ENCODE data around the gene PRSS57. TPM values are rescaled to one million over a fixed set of nuclear protein-coding genes. Genes with fewer than 3 reads are reported as not detected.

Gene PRSS57
- total and polyA plus RNA-seq, 2 donors (not counting 1 experiment from before 2014, with no cell fraction given), result not detected

GRCh38 chr19:678791-679388 is 16.4 kb downstream of the PRSS57 start:
- Histone ChIP-seq H3K4me1 (ENCODE audit: control insufficient read depth in 2 of 2, insufficient read depth in 2 of 2, low read length in 2 of 2) (peaks cover 13 to 26% of the 10 kb centered on the region in 2 donors), H3K27me3 (replicated peaks in 1 of 4; ENCODE audit: control extremely low read depth in 1 of 4, control insufficient read depth in 3 of 4, insufficient read depth in 4 of 4, low read length in 3 of 4) (peaks cover 0 to 36% (median 11%) of the 10 kb centered on the region in 4 experiments), H3K9ac (ENCODE audit: low read length) (no peak overlapping the region), H3K36me3 (replicated peaks in 1 of 2; ENCODE audit: control extremely low read depth in 1 of 2, control insufficient read depth in 1 of 2, extremely low read depth in 1 of 2, insufficient read depth in 2 of 2, low read length in 1 of 2) (no peaks in the 10 kb centered on the region), H3K4me3 (ENCODE audit: control extremely low read depth in 1 of 5, extremely low read depth in 1 of 5, insufficient read depth in 1 of 5, low read depth in 2 of 5, low read length in 4 of 5) (peak overlapping the region in 1 of 5 experiments; percentile 45), H3K27ac (ENCODE audit: low read length in 2 of 2) (no peak overlapping the region), H3K79me2 (ENCODE audit: control insufficient read depth, insufficient read depth, low read length) (no peaks in the 10 kb centered on the region), H3K4me2 (replicated peaks; ENCODE audit: low read depth, low read length, poor library complexity, severe bottlenecking) (peak overlapping the region; percentile 98), H3K9me3 (ENCODE audit: control extremely low read depth in 1 of 3, control insufficient read depth in 2 of 3, insufficient read depth in 1 of 3, low read length in 2 of 3) (peaks cover 0 to 30% (median 0%) of the 10 kb centered on the region in 3 donors), H2AFZ (ENCODE audit: insufficient read depth, low read depth, low read length, poor library complexity, severe bottlenecking) (no peak overlapping the region), H4K20me1 (ENCODE audit: control insufficient read depth, insufficient read depth, low read length, poor library complexity, severe bottlenecking) (peaks cover 19% of the 10 kb centered on the region)
- Mint-ChIP-seq H3K27me3 (peaks cover 9% of the 10 kb centered on the region), H3K9me3 (ENCODE audit: insufficient read depth) (no peaks in the 10 kb centered on the region), H3K4me3 (peak overlapping the region; percentile 76), H3K4me1 (peaks cover 12% of the 10 kb centered on the region), H3K27ac (no peak overlapping the region)
- 98% methylated on average over 15 of the region's 16 CpGs for WGBS (ENCODE audit: insufficient coverage)
- TF ChIP-seq EZH2 (IDR thresholded peaks at IDR 0.05; ENCODE audit: borderline replicate concordance, insufficient read depth, low read depth, low read length, poor library complexity, severe bottlenecking) (no peak), CTCF (IDR thresholded peaks at IDR 0.05) (no peak)
- DNase-seq, result no peak
- ChIA-PET POLR2A (no interaction called here), CTCF (interaction anchor here (1.1 kb wide), 1 partner anchor 94 kb away, joined by 5 read pairs; no protein-coding TSS in a partner anchor)
- ATAC-seq (ENCODE audit: low read depth), result no peak
- intact Hi-C loops (cut with micrococcal nuclease), result no loop called here

Measured in B cell (primary cell).